SK-N-SH (cell line): ENCODE data around the gene ADCY5.
A peak's percentile ranks its signal among the peaks of the same experiment; 100 is the strongest.

Source experiments
- CTCF ChIP-seq: fragments of 200-600 bp; sonication (generic); IDR thresholded peaks from 2 replicates; pipeline ENCODE4 v1.6.1; 2017; ENCODE audit warnings: antibody characterized with exemption, mild to moderate bottlenecking, moderate library complexity
- EP300 ChIP-seq, 2 experiments: IDR thresholded peaks; 2 replicates each; pipeline versions ENCODE4 v1.4.0 to v1.6.1; 2012; ENCODE audit warnings: borderline replicate concordance in 1 of 2, low read depth in 1 of 2, low read length in 1 of 2
- EZH2phosphoT487 ChIP-seq: fragments of 200-600 bp; sonication (generic); IDR thresholded peaks from 2 replicates; pipeline ENCODE4 v1.6.1; 2017; ENCODE audit warnings: low read depth, mixed run types, mild to moderate bottlenecking, antibody characterized with exemption, moderate library complexity, borderline replicate concordance
- FOSL2 ChIP-seq: IDR thresholded peaks from 2 replicates; pipeline ENCODE4 v1.4.0; 2012; ENCODE audit warnings: low read depth, mild to moderate bottlenecking, moderate library complexity, borderline replicate concordance
- FOXJ3 ChIP-seq: sonication (generic); formaldehyde crosslinking; IDR thresholded peaks from 2 replicates; pipeline ENCODE4 v1.5.1; 2020; ENCODE audit warnings: mild to moderate bottlenecking, missing genetic modification reagents
- FOXM1 ChIP-seq: IDR thresholded peaks from 2 replicates; pipeline ENCODE4 v1.4.0; 2012; ENCODE audit warnings: low read depth, mild to moderate bottlenecking
- MEF2A ChIP-seq: IDR thresholded peaks from 2 replicates; pipeline ENCODE4 v1.4.0; 2012; ENCODE audit warnings: low read depth, borderline replicate concordance
- MXI1 ChIP-seq: IDR thresholded peaks from 2 replicates; pipeline ENCODE4 v1.6.1; 2012; ENCODE audit warnings: mild to moderate bottlenecking, low read depth, low read length, improper control_type of control experiment
- RXRA ChIP-seq: IDR thresholded peaks from 2 replicates; pipeline ENCODE4 v1.4.0; 2012; ENCODE audit warnings: low read depth, mild to moderate bottlenecking, borderline replicate concordance
- SIN3A ChIP-seq: IDR thresholded peaks from 2 replicates; pipeline ENCODE4 v1.6.1; 2012; ENCODE audit warnings: low read depth, mild to moderate bottlenecking, low read length, moderate library complexity, borderline replicate concordance
- TCF12 ChIP-seq: IDR thresholded peaks from 2 replicates; pipeline ENCODE4 v1.4.0; 2012
- TF ChIP-seq, protein P1 (sequence below): IDR thresholded peaks from 2 replicates; pipeline ENCODE4 v1.6.1; 2012; ENCODE audit warnings: mild to moderate bottlenecking, low read depth, low read length, moderate library complexity
- TF ChIP-seq, protein P2 (sequence below): IDR thresholded peaks from 2 replicates; pipeline ENCODE4 v1.4.0; 2012; ENCODE audit warnings: low read depth, borderline replicate concordance
- TF ChIP-seq, protein P3 (sequence below): IDR thresholded peaks from 2 replicates; pipeline ENCODE4 v1.4.0; 2012; ENCODE audit warnings: low read depth

DNA sequence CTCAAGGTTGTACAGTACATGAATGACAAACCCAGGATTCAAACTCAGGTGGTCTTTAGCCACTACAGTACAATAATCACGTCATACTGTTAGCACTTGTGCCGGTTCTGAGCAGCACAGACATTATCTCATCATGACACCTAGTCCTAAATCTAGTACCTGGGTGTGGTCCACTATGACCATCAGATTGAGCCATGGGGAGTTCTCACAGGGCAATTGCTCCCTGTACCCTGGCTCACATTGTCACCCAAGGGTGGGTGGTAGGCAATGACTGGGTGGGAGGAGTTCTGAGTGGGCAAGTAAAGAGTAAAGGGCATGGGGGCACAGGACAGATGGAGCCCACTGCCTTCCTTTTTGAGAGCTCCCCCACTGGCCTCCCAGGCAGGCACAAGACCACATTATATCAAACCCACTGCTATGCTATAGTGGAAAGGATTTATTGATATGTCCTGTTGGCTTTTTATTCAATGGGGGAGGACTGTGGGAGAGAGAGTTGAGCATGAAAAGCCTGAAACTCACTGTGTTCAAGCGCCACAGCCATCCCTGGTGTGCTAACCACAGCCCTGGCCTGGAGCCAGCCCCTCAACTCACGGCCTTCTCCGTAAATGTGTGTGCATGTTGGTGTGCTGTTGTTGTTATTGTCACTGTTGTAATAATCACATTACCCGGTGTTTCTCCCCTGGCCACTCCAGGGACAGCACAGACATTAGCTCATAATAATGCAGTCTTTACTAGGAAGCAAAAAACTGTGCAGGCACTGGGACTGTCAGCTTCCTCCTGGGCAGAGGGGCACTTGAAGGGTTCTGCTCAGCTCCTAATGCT lies 27.3 kb downstream of the ADCY5 start:
- TF ChIP-seq TCF12 (no peak), SIN3A (no peak), FOXM1 (no peak), CTCF (no peak), MEF2A (no peak), RXRA (no peak), EP300 (IDR thresholded peaks at IDR 0.05; ENCODE audit: borderline replicate concordance in 1 of 2, low read depth in 1 of 2, low read length in 1 of 2) (no peak), FOSL2 (no peak), EZH2phosphoT487 (no peak), MXI1 (peak; percentile 39; the same call in 1 of the 2 replicates), FOXJ3 (CRISPR knock-in tag) (peak; percentile 27; the same call in 1 of the 2 replicates)
- TF ChIP-seq, protein P1, sequence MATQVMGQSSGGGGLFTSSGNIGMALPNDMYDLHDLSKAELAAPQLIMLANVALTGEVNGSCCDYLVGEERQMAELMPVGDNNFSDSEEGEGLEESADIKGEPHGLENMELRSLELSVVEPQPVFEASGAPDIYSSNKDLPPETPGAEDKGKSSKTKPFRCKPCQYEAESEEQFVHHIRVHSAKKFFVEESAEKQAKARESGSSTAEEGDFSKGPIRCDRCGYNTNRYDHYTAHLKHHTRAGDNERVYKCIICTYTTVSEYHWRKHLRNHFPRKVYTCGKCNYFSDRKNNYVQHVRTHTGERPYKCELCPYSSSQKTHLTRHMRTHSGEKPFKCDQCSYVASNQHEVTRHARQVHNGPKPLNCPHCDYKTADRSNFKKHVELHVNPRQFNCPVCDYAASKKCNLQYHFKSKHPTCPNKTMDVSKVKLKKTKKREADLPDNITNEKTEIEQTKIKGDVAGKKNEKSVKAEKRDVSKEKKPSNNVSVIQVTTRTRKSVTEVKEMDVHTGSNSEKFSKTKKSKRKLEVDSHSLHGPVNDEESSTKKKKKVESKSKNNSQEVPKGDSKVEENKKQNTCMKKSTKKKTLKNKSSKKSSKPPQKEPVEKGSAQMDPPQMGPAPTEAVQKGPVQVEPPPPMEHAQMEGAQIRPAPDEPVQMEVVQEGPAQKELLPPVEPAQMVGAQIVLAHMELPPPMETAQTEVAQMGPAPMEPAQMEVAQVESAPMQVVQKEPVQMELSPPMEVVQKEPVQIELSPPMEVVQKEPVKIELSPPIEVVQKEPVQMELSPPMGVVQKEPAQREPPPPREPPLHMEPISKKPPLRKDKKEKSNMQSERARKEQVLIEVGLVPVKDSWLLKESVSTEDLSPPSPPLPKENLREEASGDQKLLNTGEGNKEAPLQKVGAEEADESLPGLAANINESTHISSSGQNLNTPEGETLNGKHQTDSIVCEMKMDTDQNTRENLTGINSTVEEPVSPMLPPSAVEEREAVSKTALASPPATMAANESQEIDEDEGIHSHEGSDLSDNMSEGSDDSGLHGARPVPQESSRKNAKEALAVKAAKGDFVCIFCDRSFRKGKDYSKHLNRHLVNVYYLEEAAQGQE: no peak
- TF ChIP-seq, protein P2, sequence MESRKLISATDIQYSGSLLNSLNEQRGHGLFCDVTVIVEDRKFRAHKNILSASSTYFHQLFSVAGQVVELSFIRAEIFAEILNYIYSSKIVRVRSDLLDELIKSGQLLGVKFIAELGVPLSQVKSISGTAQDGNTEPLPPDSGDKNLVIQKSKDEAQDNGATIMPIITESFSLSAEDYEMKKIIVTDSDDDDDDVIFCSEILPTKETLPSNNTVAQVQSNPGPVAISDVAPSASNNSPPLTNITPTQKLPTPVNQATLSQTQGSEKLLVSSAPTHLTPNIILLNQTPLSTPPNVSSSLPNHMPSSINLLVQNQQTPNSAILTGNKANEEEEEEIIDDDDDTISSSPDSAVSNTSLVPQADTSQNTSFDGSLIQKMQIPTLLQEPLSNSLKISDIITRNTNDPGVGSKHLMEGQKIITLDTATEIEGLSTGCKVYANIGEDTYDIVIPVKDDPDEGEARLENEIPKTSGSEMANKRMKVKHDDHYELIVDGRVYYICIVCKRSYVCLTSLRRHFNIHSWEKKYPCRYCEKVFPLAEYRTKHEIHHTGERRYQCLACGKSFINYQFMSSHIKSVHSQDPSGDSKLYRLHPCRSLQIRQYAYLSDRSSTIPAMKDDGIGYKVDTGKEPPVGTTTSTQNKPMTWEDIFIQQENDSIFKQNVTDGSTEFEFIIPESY: no peak
- TF ChIP-seq, protein P3, sequence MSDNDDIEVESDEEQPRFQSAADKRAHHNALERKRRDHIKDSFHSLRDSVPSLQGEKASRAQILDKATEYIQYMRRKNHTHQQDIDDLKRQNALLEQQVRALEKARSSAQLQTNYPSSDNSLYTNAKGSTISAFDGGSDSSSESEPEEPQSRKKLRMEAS: no peak
